CD8-positive, alpha-beta memory T cell (primary cell): Measurements from ENCODE around the gene LIMCH1. TPM values are rescaled to one million over a fixed set of nuclear protein-coding genes. Genes with fewer than 3 reads are reported as not detected.
A peak's percentile ranks its signal among the peaks of the same experiment; 100 is the strongest.
"Not testable (repeated sequence)": the region's sequence is repeated elsewhere in the genome, so short reads cannot be mapped to it uniquely, and the experiment has no call there.

Experiments
- CTCF ChIA-PET: fragments of 350-600 bp; sonication (Branson Sonifier 250); formaldehyde crosslinking; loops from one replicate; lab custom pipeline; 2021; ENCODE audit warnings: antibody characterized with exemption; lab: Charles Lee
- POLR2A ChIA-PET: fragments of 350-600 bp; sonication (Branson Sonifier 250); formaldehyde crosslinking; loops from one replicate; lab custom pipeline; 2021; ENCODE audit warnings: antibody characterized with exemption; lab: Charles Lee
- DNase-seq, 5 donors: peaks; one replicate each; pipeline versions ENCODE4 v3.0.0 to v3.0.0-alpha.2; 2020 to 2022; ENCODE audit warnings: mixed read lengths in 1 of 5
- H3K27ac ChIP-seq: one replicate; pipeline ENCODE4 v1.7.0; 2013; ENCODE audit warnings: low read depth, mild to moderate bottlenecking, low read length, moderate library complexity
- H3K27me3 ChIP-seq: 2 replicates; pipeline ENCODE4 v1.7.0; 2013; ENCODE audit warnings: low read length, mild to moderate bottlenecking; ENCODE audit not compliant: insufficient read depth, poor library complexity, severe bottlenecking
- H3K36me3 ChIP-seq: 2 replicates; pipeline ENCODE4 v1.7.0; 2013; ENCODE audit warnings: mild to moderate bottlenecking, low read length, moderate library complexity; ENCODE audit not compliant: insufficient read depth
- H3K4me1 ChIP-seq: 2 replicates; pipeline ENCODE4 v1.7.0; 2013; ENCODE audit warnings: mild to moderate bottlenecking, low read length, moderate library complexity; ENCODE audit not compliant: insufficient read depth
- H3K4me3 ChIP-seq: 2 replicates; pipeline ENCODE4 v1.7.0; 2013; ENCODE audit warnings: mild to moderate bottlenecking, low read length
- H3K9me3 ChIP-seq: 2 replicates; pipeline ENCODE4 v1.7.0; 2013; ENCODE audit warnings: mild to moderate bottlenecking, low read length
- H3K27ac Mint-ChIP-seq, 8 donors: one replicate each; pipeline ENCODE4 v1.8.0; 2020 to 2021; ENCODE audit warnings: mixed read lengths in 8 of 8, mild to moderate bottlenecking in 6 of 8, inconsistent platforms in 3 of 8, moderate library complexity in 3 of 8
- H3K27me3 Mint-ChIP-seq, 2 donors: one replicate each; pipeline ENCODE4 v1.8.0; 2020 to 2021; ENCODE audit warnings: mixed read lengths in 2 of 2, mild to moderate bottlenecking in 1 of 2, moderate library complexity in 1 of 2
- H3K36me3 Mint-ChIP-seq, 3 donors: one replicate each; pipeline ENCODE4 v1.8.0; 2020 to 2021; ENCODE audit warnings: mixed read lengths in 3 of 3, inconsistent platforms in 1 of 3, mild to moderate bottlenecking in 1 of 3
- H3K4me1 Mint-ChIP-seq, 3 donors: one replicate each; pipeline ENCODE4 v1.8.0; 2020 to 2021; ENCODE audit warnings: mixed read lengths in 3 of 3, inconsistent platforms in 1 of 3, mild to moderate bottlenecking in 1 of 3
- H3K4me3 Mint-ChIP-seq, 7 donors: one replicate each; pipeline ENCODE4 v1.8.0; 2020 to 2021; ENCODE audit warnings: mixed read lengths in 7 of 7, mild to moderate bottlenecking in 6 of 7, moderate library complexity in 4 of 7, inconsistent platforms in 2 of 7
- H3K9me3 Mint-ChIP-seq, 5 donors: one replicate each; pipeline ENCODE4 v1.8.0; 2020 to 2022; ENCODE audit warnings: mixed read lengths in 5 of 5, mild to moderate bottlenecking in 3 of 5, moderate library complexity in 2 of 5, inconsistent platforms in 1 of 5
- polyA plus RNA-seq: library from polyadenylated mRNA; unstranded; fragments of 300-500 nt; fragmentation: Illumina TruSeq; gene quantifications from one replicate; pipeline ENCODE4 v1.2.3, GENCODE V29; 2021
- total RNA-seq, 2 experiments: library from RNA; stranded (reverse); gene quantifications; one replicate each; pipeline ENCODE4 v1.2.3, GENCODE V29; 2021

LIMCH1 gene
- total and polyA plus RNA-seq, 3 experiments from 2014 or later: not detected

DNA sequence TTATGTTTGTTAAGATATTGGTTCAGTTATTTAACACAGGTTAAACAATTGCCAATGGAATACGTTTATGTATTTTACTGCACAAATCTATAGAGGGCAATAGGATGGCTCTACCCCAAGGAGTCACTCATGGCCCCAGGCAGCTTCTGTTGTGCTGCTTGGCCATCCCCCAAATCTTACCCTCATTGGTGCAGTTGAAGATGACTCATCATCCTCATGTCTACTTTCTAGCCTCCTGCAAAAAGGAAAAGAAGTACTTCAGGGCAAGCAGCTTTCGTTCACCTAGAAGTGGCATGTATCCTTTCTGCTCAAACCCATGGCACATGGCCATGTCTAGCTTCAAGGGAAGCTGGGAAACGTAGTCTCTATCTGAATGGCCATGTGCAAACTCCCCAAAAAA is 196.4 kb downstream of the LIMCH1 start:
- ChIA-PET POLR2A (no interaction called here), CTCF (interaction anchor here (0.9 kb wide), 1 partner anchor 73 kb away, joined by 3 read pairs; no protein-coding TSS in a partner anchor)
- H3K36me3 Mint-ChIP-seq: no peaks in the 10 kb centered on the region
- no peak overlapping the region for H3K4me3 Mint-ChIP-seq
- H3K4me1 Mint-ChIP-seq: no peaks in the 10 kb centered on the region
- Histone ChIP-seq H3K36me3 (no peaks in the 10 kb centered on the region), H3K4me3 (no peak overlapping the region), H3K27ac (no peak overlapping the region), H3K9me3 (no peaks in the 10 kb centered on the region), H3K27me3 (no peaks in the 10 kb centered on the region), H3K4me1 (no peaks in the 10 kb centered on the region)
- no peak overlapping the region for H3K27ac Mint-ChIP-seq
- H3K9me3 Mint-ChIP-seq: peaks cover 0 to 4% (median 3%) of the 10 kb centered on the region in 5 donors
- DNase-seq: no peak
- peaks cover 2 to 8% of the 10 kb centered on the region in 2 donors for H3K27me3 Mint-ChIP-seq

DNA sequence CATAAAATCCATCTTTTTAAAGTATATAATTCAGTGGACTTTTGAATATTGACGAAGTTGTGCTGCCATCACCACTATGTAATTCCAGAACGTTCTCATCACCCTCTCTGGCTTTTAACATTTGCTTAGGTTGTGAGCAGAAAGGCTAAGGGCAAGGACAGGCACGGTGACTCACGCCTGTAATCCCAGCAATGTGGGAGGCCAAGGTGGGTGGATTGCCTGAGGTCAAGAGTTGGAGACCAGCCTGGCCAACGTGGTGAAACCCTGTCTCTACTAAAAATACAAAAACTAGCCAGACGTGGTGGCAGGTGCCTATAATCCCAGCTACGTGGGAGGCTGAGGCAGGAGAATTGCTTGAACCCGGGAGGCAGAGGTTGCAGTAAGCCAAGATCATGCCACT is 199.5 kb downstream of the LIMCH1 start:
- H3K4me1 ChIP-seq, CTCF ChIA-PET, H3K27ac ChIP-seq, H3K27ac Mint-ChIP-seq, H3K4me3 Mint-ChIP-seq, H3K9me3 ChIP-seq, H3K4me3 ChIP-seq, H3K36me3 Mint-ChIP-seq, H3K4me1 Mint-ChIP-seq, H3K36me3 ChIP-seq, H3K27me3 ChIP-seq, POLR2A ChIA-PET, H3K9me3 Mint-ChIP-seq, DNase-seq: not testable (repeated sequence)
- H3K27me3 Mint-ChIP-seq: peaks cover 0 to 14% of the 10 kb centered on the region in 2 donors

- Histone ChIP-seq H3K9me3 (no peaks in the 10 kb centered on the region), H3K4me3 (no peak overlapping the region), H3K27ac (no peak overlapping the region), H3K36me3 (no peaks in the 10 kb centered on the region), H3K4me1 (no peaks in the 10 kb centered on the region), H3K27me3 (peaks cover 7% of the 10 kb centered on the region)
- H3K4me3 Mint-ChIP-seq: no peak overlapping the region
- ChIA-PET POLR2A (no interaction called here), CTCF (no interaction called here)
- H3K36me3 Mint-ChIP-seq: peaks cover 0 to 6% (median 0%) of the 10 kb centered on the region in 3 donors
- peaks cover 0 to 12% (median 7%) of the 10 kb centered on the region in 5 donors for H3K9me3 Mint-ChIP-seq
- no peak overlapping the region for H3K27ac Mint-ChIP-seq
- H3K4me1 Mint-ChIP-seq: peaks cover 0 to 7% (median 4%) of the 10 kb centered on the region in 3 donors
- DNase-seq: no peak
- H3K27me3 Mint-ChIP-seq: peaks cover 16 to 37% of the 10 kb centered on the region in 2 donors
These were observed 203.4 kb downstream of the LIMCH1 start for GRCh38 chr4:41741354-41741753.

GRCh38 chr4:41744572-41745291 is 206.8 kb downstream of the LIMCH1 start:
- peaks cover 44 to 60% of the 10 kb centered on the region in 2 donors for H3K27me3 Mint-ChIP-seq
- no peaks in the 10 kb centered on the region for H3K9me3 ChIP-seq
- H3K9me3 Mint-ChIP-seq: peaks cover 0 to 14% (median 8%) of the 10 kb centered on the region in 5 donors
- H3K4me1 Mint-ChIP-seq: peaks cover 0 to 7% (median 4%) of the 10 kb centered on the region in 3 donors
- H3K4me3 ChIP-seq: no peak overlapping the region
- no peak for DNase-seq
- peaks cover 7% of the 10 kb centered on the region for H3K27me3 ChIP-seq
- H3K4me1 ChIP-seq: no peaks in the 10 kb centered on the region
- POLR2A ChIA-PET: no interaction called here
- H3K36me3 Mint-ChIP-seq: peaks cover 0 to 6% (median 0%) of the 10 kb centered on the region in 3 donors
- no peak overlapping the region for H3K27ac Mint-ChIP-seq
- no peaks in the 10 kb centered on the region for H3K36me3 ChIP-seq
- H3K27ac ChIP-seq: no peak overlapping the region
- H3K4me3 Mint-ChIP-seq: no peak overlapping the region
- CTCF ChIA-PET: no interaction called here

DNA sequence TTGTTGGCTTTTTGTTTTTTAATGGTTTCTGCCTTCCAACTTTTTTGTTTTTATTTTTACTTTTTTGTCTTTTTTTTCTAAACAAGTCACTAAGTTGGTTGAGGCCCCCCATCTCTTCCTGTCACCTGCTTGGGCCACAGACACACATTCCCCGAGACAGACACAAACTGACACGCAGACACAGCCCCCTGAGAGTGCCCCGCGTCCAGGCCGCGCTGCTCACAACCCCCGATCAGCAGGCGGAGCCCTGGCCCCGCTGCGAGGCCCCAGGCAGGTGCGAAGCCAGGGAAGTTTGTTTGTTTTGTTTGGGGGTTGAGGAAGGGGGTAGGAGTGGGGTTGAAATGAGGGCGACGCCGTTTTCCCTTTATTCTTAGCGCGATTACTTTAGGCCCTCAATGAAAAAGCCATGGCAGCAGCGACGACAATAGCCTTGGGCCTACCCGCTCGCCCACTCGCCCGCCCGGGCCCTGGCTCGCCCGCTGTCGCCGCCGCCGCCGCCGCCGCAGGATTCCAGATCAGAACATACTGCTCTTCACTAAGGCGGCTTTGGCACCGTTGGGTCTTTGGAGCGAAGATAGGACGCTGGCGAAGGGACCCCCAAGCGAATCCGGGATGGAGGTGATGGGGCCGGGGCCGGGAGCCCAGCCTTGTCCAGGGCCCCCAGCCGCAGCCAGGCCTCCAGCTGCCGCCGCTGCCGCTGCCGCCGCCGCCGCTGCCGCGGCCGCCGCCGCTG is 207.5 kb downstream of the LIMCH1 start:
- Histone ChIP-seq H3K4me3 (no peak overlapping the region), H3K4me1 (no peaks in the 10 kb centered on the region), H3K36me3 (no peaks in the 10 kb centered on the region), H3K27me3 (peaks cover 11% of the 10 kb centered on the region), H3K27ac (no peak overlapping the region), H3K9me3 (no peaks in the 10 kb centered on the region)
- Mint-ChIP-seq H3K27ac (no peak overlapping the region), H3K9me3 (peaks cover 0 to 14% (median 8%) of the 10 kb centered on the region in 5 donors), H3K36me3 (peaks cover 0 to 6% (median 0%) of the 10 kb centered on the region in 3 donors), H3K4me1 (peaks cover 0 to 7% (median 4%) of the 10 kb centered on the region in 3 donors), H3K4me3 (no peak overlapping the region), H3K27me3 (peaks cover 50 to 67% of the 10 kb centered on the region in 2 donors)
- POLR2A ChIA-PET: no interaction called here
- DNase-seq: no peak
- CTCF ChIA-PET: no interaction called here

- peaks cover 51 to 68% of the 10 kb centered on the region in 2 donors for H3K27me3 Mint-ChIP-seq
- Histone ChIP-seq H3K9me3 (no peaks in the 10 kb centered on the region), H3K36me3 (no peaks in the 10 kb centered on the region), H3K27ac (no peak overlapping the region), H3K4me1 (no peaks in the 10 kb centered on the region), H3K27me3 (peaks cover 13% of the 10 kb centered on the region), H3K4me3 (no peak overlapping the region)
- peaks cover 0 to 6% (median 0%) of the 10 kb centered on the region in 3 donors for H3K36me3 Mint-ChIP-seq
- peaks cover 0 to 7% (median 4%) of the 10 kb centered on the region in 3 donors for H3K4me1 Mint-ChIP-seq
- ChIA-PET POLR2A (no interaction called here), CTCF (no interaction called here)
- H3K4me3 Mint-ChIP-seq: peak overlapping the region in 1 of 7 donors; percentile 23
- no peak for DNase-seq
- peaks cover 0 to 14% (median 8%) of the 10 kb centered on the region in 5 donors for H3K9me3 Mint-ChIP-seq
- no peak overlapping the region for H3K27ac Mint-ChIP-seq
These were observed 208.1 kb downstream of the LIMCH1 start for GRCh38 chr4:41746025-41746439.

GRCh38 chr4:41746440-41747229 is 208.7 kb downstream of the LIMCH1 start:
- DNase-seq: no peak
- Histone ChIP-seq H3K4me1 (no peaks in the 10 kb centered on the region), H3K27me3 (peaks cover 19% of the 10 kb centered on the region), H3K36me3 (no peaks in the 10 kb centered on the region), H3K27ac (no peak overlapping the region), H3K4me3 (no peak overlapping the region), H3K9me3 (no peaks in the 10 kb centered on the region)
- ChIA-PET CTCF (no interaction called here), POLR2A (no interaction called here)
- H3K36me3 Mint-ChIP-seq: peaks cover 0 to 6% (median 0%) of the 10 kb centered on the region in 3 donors
- peak overlapping the region in 1 of 7 donors; percentile 23 for H3K4me3 Mint-ChIP-seq
- H3K9me3 Mint-ChIP-seq: peaks cover 0 to 14% (median 8%) of the 10 kb centered on the region in 5 donors
- H3K4me1 Mint-ChIP-seq: peaks cover 0 to 7% (median 4%) of the 10 kb centered on the region in 3 donors
- no peak overlapping the region for H3K27ac Mint-ChIP-seq
- H3K27me3 Mint-ChIP-seq: peaks cover 54 to 73% of the 10 kb centered on the region in 2 donors
